GF-D8 (cell line): Measurements from ENCODE around the gene ARF3.
A peak's percentile ranks its signal among the peaks of the same experiment; 100 is the strongest.

Source experiments
- DNase-seq: peaks from one replicate; lab custom pipeline; 2025; lab: John Stamatoyannopoulos, UW

ARF3 gene

GRCh38 chr12:48957141-48958048, at the start of gene ARF3:
Gene ARF3 (minus strand): TSS chr12:48957487. CDS start chr12:48941095, 16,392 bp downstream.
- peak; percentile 79 for DNase-seq

GRCh38 chr12:49000346-49000745, 43.1 kb upstream of the ARF3 start:
- DNase-seq, result no peak

DNA sequence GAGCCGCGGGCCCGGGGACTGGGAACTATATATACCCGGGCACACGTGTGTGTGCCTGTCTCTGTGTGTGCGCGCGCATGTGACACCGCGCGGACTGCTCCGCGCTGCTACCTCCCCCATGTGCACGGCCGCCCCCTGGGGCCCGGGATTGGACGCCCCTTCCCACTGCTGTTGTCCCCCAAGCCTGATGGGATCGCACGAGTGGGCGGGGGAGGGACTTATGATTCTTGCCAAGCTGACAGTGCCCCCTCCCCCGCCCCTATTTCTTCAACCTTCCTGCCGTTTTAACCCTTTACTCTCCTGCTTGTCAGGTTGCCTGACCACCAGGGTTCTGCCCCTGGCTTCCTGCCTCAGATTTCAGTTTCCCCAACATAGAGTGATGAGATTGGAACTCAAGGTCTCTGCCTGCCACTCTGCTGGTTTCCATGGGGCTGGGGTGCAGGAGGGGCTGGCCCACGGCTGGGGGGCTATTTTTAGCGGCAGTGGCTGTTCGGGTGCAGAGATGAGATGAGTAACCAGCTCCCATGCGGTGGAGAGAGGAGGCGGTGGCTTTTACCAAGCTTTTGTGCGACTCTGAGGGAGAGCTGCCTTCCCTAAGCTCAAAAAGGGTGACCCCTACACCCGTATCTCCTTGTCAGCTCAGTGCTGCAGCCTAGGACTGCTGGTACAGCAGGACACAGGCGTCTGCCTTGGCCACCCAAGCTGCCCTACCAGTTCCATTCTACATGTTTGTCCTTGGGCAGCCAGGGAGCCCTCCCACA, 42.3 kb upstream of the ARF3 start, which contains the start of gene DDN:
Gene DDN, minus strand, starts transcription at position 5 of the 761 bp plus-strand sequence. CDS start 88 bp downstream, outside the sequence.
- DNase-seq, result peak; percentile 58

DNA sequence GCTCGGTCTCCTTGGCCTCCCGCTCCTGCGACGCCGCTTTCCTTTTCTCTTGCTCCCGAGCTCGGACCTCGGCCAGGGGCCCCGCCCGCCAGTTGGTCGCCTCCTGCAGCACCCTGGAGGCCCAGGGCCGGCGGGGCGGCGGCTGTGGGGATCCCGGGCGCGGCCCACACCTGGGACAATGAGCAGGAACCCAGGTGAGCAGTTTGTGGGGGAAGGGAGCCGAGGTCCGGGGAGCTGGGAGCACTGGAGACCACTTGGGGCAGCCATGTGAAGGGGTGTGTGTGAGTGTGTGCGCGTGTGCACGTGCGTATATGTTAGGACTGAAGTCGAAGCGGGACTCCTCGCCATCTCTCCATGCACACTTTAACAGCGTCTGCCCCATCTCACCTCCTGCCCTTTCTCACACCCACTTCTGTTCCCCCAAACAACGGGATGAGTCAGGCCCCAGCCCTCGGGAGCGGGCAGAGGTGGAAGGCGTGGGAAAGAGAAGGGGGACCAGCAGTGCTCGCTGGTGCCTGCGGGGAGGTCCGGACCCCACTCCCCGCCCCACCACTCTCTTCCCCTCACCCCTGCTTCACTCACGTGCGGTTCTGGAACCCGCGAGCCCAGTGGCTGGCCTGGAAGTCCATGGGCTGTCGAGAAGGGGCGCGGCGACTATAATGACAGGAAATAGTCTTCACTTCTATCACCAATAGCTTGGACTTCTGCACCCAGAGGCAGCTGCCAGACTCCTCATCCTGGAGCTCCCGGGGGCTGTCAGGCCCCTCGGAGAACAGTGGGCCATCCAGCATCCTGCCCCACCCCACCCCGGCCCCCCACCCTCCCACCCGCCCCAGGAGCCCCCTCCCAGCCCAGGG, 41.4 kb upstream of the ARF3 start:
- peak; percentile 9 for DNase-seq

DNA sequence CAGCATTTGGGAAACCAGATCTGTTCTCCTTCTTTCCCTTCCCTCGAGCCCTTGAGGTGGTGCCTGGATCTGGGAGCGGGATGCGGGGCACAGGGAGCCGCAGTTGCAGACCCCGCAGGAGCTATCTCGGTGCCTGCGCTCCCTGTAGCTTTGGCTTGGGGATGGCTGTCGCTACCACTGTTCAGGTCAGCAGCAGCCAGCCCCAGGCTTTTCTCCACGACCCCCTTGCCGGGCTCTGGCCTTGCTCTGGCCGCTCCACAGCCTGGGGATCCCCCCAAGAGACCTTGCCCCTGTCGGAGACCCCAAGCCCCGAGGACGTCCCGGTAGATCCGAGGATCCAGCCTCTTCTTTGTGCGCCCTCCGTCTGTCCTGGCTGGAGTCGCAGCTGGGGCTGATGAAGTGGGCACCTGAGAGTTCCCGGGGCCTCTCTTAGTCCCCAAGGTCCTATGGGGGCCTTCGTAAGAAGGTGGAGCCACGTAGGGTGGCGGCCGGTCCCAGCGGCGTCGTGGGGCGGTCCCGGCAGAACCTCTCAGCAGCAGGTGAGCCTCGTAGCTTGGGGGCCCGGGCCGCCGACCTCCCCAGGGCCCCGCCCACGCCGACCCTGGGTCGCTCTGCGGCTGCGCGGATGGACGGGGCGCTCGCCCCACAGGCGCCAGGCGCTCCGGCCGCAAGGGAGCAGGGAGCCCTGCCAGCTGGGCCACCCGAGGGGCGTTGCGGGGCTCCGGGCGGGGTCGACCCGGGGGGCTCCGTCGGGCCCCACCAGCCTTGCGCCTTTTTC, 40.6 kb upstream of the ARF3 start:
- DNase-seq, result no peak

- peak; percentile 52 for DNase-seq
These were observed 39.8 kb upstream of the ARF3 start for GRCh38 chr12:48996794-48997718.

DNA sequence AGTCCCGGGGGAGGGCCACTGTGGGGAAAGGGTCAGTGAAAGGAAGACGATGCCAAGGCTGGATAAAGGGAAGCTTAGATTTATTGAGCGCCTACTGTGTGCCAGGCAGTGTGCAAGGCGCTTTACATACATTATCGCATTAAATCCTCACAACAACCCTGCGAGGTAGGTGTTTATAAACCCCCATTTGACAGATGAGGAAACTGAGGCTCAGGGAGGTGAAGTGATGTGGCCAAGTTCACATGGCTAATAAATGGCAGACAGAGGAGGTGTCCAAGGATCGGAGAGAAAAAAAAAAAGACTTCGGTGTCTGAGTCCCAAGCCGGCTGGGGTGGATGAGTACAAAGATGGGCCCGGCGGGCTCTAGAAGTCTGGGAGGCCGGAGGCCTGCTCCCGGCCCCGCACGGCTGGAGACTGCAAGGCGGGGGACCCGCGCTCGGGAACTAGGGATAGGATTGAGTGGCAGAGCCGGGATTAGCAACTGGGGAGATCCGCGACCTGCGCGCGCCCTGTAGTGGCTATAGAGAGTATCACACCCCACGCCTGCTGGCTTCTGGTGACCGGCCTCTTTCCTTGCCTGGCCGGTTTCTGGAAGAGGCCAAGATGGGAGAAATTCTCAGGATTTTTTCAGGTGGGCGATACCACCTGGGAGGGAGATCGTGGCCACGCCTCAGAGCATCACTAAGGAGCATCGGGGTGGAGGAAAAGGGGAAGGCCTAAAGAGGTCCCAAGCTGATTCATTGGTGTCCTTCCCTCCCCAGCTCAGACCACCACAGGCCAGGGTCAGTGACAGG, 38.0 kb upstream of the ARF3 start:
- DNase-seq, result peak; percentile 17

- no peak for DNase-seq
These were observed 37.2 kb upstream of the ARF3 start for GRCh38 chr12:48994224-48995085.

DNA sequence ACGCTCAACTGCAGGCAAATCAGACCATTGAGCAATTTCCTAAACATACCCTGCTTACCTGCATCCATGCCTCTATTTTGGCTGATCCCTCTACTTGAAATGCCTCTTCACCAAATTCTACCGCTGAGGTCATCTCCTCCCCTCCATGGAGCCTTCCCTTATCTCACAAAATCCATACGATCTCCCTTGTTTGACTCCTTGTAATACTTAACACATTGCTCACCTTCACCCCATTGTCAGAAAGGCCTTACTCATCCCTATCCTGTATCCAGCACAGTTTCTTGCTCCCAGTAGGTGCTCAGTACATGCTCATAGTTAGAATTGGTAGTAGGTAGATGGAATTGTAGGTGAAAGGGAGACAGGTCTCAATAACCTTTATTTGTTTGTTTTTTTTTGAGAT, 36.5 kb upstream of the ARF3 start:
- DNase-seq, result no peak

- no peak for DNase-seq
These were observed 34.2 kb upstream of the ARF3 start for GRCh38 chr12:48991247-48992050.

DNA sequence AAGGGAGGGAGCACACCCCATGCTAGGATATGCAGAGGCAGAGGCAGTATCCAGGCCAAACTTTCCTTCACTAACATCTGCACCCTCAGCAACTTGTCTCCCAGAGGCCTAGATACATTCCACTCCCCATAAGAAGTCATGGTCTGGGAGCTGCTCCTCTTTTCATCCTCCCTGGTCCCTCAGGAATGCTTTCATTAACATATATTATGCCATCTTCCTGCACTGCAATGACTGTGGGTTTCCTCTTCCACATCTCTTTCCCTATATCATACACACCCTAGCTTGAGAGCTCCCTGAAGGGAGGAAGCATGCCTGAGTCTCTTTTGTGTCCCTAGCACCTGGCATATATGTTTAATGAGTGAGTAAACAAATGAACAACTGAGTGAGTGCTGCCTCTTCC, 33.3 kb upstream of the ARF3 start:
- DNase-seq, result no peak

GRCh38 chr12:48988030-48988649, 30.9 kb upstream of the ARF3 start:
- no peak for DNase-seq

- DNase-seq, result no peak
These were observed 29.5 kb upstream of the ARF3 start for GRCh38 chr12:48986720-48987291.

DNA sequence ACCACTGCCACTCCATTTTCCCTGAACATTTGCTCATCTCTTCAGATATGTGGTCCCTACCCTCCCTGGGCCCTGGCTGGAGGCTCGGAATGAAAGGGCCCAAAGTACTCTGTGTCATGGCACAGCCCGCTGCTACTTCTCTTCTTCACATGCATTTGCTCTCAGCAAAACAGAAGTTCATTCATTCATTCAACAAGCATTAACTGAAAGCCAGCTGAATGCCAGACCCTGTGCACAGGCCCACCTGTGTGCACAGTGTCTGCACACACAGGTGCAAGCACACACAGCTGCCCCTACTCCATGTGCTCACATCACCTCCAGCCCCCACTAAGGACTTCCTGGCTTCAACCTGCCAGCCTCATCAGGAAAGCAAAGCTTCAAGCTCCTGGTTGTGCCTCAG, 28.6 kb upstream of the ARF3 start:
- DNase-seq, result no peak

GRCh38 chr12:48985475-48985897, 28.2 kb upstream of the ARF3 start:
- no peak for DNase-seq

- DNase-seq, result no peak
These were observed 25.3 kb upstream of the ARF3 start for GRCh38 chr12:48982397-48983080.
